Spleen (tissue), 11 donors: ENCODE results near the gene ROBO1. TPM values are rescaled to one million over a fixed set of nuclear protein-coding genes. Genes with fewer than 3 reads are reported as not detected.
"Not testable (repeated sequence)": the region's sequence is repeated elsewhere in the genome, so short reads cannot be mapped to it uniquely, and the experiment has no call there.

Experiments
- DNase-seq: peaks from one replicate; pipeline ENCODE4 v3.0.0-alpha.2; 2020
- H3K27ac ChIP-seq, 8 donors: fragments of 200-600 bp; sonication (generic) in 7 of 8; 1 replicate in 4 of 8; 2 replicates in 4 of 8; pipeline versions ENCODE4 v1.5.0 to v1.8.0; 2016 to 2021; ENCODE audit warnings: inconsistent platforms in 4 of 8, mild to moderate bottlenecking in 4 of 8, moderate library complexity in 1 of 8
- H3K27me3 ChIP-seq, 7 donors: fragments of 200-600 bp; sonication (generic) in 6 of 7; replicated peaks in 1 of 7; 1 replicate in 4 of 7; 2 replicates in 3 of 7; pipeline versions ENCODE4 v1.5.0 to v1.8.0; 2016 to 2021; ENCODE audit warnings: inconsistent platforms in 3 of 7, mild to moderate bottlenecking in 1 of 7
- H3K36me3 ChIP-seq, 6 donors: fragments of 200-600 bp; sonication (generic) in 5 of 6; 1 replicate in 4 of 6; 2 replicates in 2 of 6; pipeline versions ENCODE4 v1.5.0 to v1.8.0; 2016 to 2021; ENCODE audit warnings: inconsistent platforms in 2 of 6
- H3K4me1 ChIP-seq, 6 donors: fragments of 200-600 bp; sonication (generic) in 5 of 6; 1 replicate in 3 of 6; 2 replicates in 3 of 6; pipeline versions ENCODE4 v1.5.0 to v1.8.0; 2016 to 2021; ENCODE audit warnings: inconsistent platforms in 3 of 6
- H3K4me3 ChIP-seq, 8 donors: fragments of 200-600 bp; sonication (generic) in 7 of 8; 1 replicate in 4 of 8; 2 replicates in 4 of 8; pipeline versions ENCODE4 v1.5.0 to v1.8.0; 2016 to 2021; ENCODE audit warnings: inconsistent platforms in 4 of 8, mild to moderate bottlenecking in 4 of 8, moderate library complexity in 2 of 8
- H3K9me3 ChIP-seq, 8 donors: fragments of 200-600 bp; sonication (generic) in 7 of 8; 1 replicate in 4 of 8; 2 replicates in 4 of 8; pipeline versions ENCODE4 v1.5.0 to v1.8.0; 2016 to 2021; ENCODE audit warnings: inconsistent platforms in 4 of 8
- CTCF ChIP-seq, 11 experiments: fragments of 200-600 bp in 7 of 11; fragments of 450-650 bp in 4 of 11; sonication (generic) in 4 of 11; IDR thresholded peaks in 8 of 11; conservative IDR thresholded peaks in 3 of 11; 1 replicate in 7 of 11; 2 replicates in 4 of 11; pipeline versions ENCODE4 v1.4.0 to v1.8.0; 2016 to 2021; ENCODE audit warnings: antibody characterized with exemption in 11 of 11, inconsistent platforms in 4 of 11, mild to moderate bottlenecking in 1 of 11
- POLR2A ChIP-seq, 3 donors: fragments of 450-650 bp; IDR thresholded peaks; one replicate each; pipeline ENCODE4 v1.5.1; 2017; ENCODE audit warnings: antibody characterized with exemption in 3 of 3, mild to moderate bottlenecking in 1 of 3
- POLR2AphosphoS5 ChIP-seq, 3 donors: sonication (generic); formaldehyde crosslinking; IDR thresholded peaks; one replicate each; pipeline ENCODE4 v1.5.1; 2017; ENCODE audit warnings: antibody characterized with exemption in 3 of 3
- WGBS, 5 donors: extraction: QIAGEN DNeasy Blood & Tissue Kit in 3 of 5; methylation state at CpG; one replicate each; pipeline versions ENCODE4 v1.1.5 to v1.1.7; 2013 to 2018; 5-methylcytosine and 5-hydroxymethylcytosine counted together
- intact Hi-C: fragments of 100-400 bp; cut with DNase I; formaldehyde crosslinking; loops from one replicate; pipeline ENCODE4 v1.15.0; 2023; ENCODE audit warnings: low total_unique reads
- polyA plus RNA-seq, 3 donors: library from polyadenylated mRNA; stranded (reverse); fragments of 200-250 nt; gene quantifications; one replicate each; pipeline ENCODE4 v1.2.1, GENCODE V29; 2013
- total RNA-seq, 7 donors: library from RNA; depleted of rRNA in 3 of 7; stranded (reverse); fragments of >200 nt in 3 of 7; fragmentation: NEBNext Ultra II Directional in 4 of 7; extraction: Animal tissue kit (Norgen Biotek cat#: 25700) in 4 of 7; gene quantifications; one replicate each; pipeline versions ENCODE4 v1.1.0 to v1.2.1, GENCODE V29; 2016 to 2021
- donor health status: healthy with polysubstance abuse.
- donor health status: DM: no; HTN: no; CAD: no; lungs with moderate emphysema.
- donor health status: DM: no; HTN: no; CAD: no.
- donor health status: Bipolar disorder and iron deficiency.
- donor health status: healthy.
- donor health status: DM: no; HTN: no; CAD: no.
- donor health status: DM: yes; HTN: yes; CAD: no.

Gene ROBO1
- total and polyA plus RNA-seq, 10 donors, result 3.4 to 37.3 (median 26.0) TPM

DNA sequence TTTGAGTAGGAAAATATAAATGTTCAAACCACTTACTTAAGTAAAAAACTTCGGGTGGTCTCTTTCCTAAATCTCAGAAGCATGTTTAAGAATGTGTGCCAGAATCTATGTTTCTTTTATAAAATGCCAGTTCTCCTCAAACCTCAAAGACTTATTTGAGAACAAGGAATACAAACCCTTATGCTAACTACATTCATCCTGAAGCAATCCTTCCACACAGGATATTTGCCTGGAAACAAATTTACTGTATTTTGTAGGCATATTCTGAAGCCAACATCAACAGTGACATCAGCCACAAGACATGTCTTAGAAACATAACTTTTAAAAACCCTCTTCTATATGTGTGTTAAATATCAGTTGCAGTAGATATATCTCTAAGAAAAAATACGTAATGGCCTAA is 1077.0 kb downstream of the ROBO1 start:
- no peak for TF ChIP-seq POLR2AphosphoS5 (IDR thresholded peaks at IDR 0.05)
- TF ChIP-seq CTCF (IDR thresholded peaks at IDR 0.05 in 8 of 11, conservative IDR thresholded peaks at IDR 0.05 in 3 of 11), result no peak
- TF ChIP-seq POLR2A (IDR thresholded peaks at IDR 0.05), result no peak
- Histone ChIP-seq H3K36me3 (no peaks in the 10 kb centered on the region), H3K27ac (no peak overlapping the region), H3K4me3 (no peak overlapping the region), H3K4me1 (no peaks in the 10 kb centered on the region), H3K9me3 (no peaks in the 10 kb centered on the region), H3K27me3 (no peaks in the 10 kb centered on the region)
- 30 to 38% (median 34%) methylated on average over 2 of the region's 2 CpGs for WGBS, 5 donors
- no peak for DNase-seq
- intact Hi-C loops, result no loop called here

DNA sequence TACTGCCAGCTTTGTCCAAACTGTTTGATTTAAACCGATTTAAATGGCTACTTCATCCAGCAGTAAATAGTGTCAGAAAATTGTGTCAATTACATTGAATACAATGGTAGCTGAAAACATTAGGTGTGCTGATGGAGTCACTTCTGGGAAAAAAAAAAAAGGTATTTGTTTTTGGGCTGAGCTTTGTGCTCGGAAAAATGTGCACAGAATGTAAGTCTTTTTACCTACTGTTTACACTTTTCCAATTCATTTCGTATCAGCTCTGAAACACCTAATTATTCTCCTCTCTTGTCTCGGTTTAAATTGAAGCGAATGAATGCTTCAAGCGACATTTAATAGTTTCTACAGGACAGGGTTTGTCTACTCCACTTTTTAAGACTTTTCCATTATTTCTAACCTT is 1078.4 kb downstream of the ROBO1 start:
- DNase-seq, result no peak
- peaks cover 0 to 2% (median 0%) of the 10 kb centered on the region in 8 donors for H3K9me3 ChIP-seq
- WGBS, 5 donors, result 73 to 93% (median 87%) methylated on average over 6 of the region's 6 CpGs
- no peaks in the 10 kb centered on the region for H3K4me1 ChIP-seq
- H3K27me3 ChIP-seq, result no peaks in the 10 kb centered on the region
- no peaks in the 10 kb centered on the region for H3K36me3 ChIP-seq
- no peak overlapping the region for H3K27ac ChIP-seq
- intact Hi-C loops, result no loop called here
- H3K4me3 ChIP-seq, result no peak overlapping the region
- no peak for TF ChIP-seq POLR2A (IDR thresholded peaks at IDR 0.05)

DNA sequence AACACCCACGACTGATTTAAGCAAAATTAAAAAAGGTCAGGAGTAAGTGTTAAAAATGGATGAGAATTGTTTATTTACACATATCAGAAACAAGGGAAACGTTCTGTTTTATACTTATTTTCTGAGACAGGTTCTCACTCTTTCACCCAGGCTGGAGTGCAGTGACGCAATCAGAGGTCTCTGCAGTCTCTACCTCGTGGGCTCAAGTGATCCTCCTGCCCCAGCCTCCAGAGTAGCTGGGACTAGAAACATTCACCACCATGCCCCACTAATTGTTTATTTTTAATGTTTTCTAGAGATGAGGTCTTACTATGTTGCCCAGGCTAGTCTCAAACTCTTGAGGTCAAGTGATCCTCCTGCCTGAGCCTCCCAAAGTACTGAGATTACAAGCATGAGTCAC is 1080.3 kb downstream of the ROBO1 start:
- WGBS, 5 donors, result 76 to 88% (median 78%) methylated on average over 4 of the region's 4 CpGs

GRCh38 chr3:78683284-78683683 is 1084.5 kb downstream of the ROBO1 start:
- H3K27me3 ChIP-seq, result no peaks in the 10 kb centered on the region
- 85 to 99% (median 94%) methylated on average over 2 of the region's 2 CpGs for WGBS, 5 donors
- DNase-seq, result no peak
- H3K9me3 ChIP-seq, result peaks cover 0 to 6% (median 2%) of the 10 kb centered on the region in 8 donors
- no peak overlapping the region for H3K4me3 ChIP-seq
- H3K4me1 ChIP-seq, result no peaks in the 10 kb centered on the region
- H3K36me3 ChIP-seq, result no peaks in the 10 kb centered on the region
- no peak overlapping the region for H3K27ac ChIP-seq
- no peak for TF ChIP-seq POLR2A (IDR thresholded peaks at IDR 0.05)
- TF ChIP-seq POLR2AphosphoS5 (IDR thresholded peaks at IDR 0.05), result no peak
- TF ChIP-seq CTCF (IDR thresholded peaks at IDR 0.05 in 8 of 11, conservative IDR thresholded peaks at IDR 0.05 in 3 of 11), result no peak
- intact Hi-C loops, result no loop called here

More for the DNA sequence above, 1080.3 kb downstream of the ROBO1 start:
- Histone ChIP-seq H3K36me3 (no peaks in the 10 kb centered on the region), H3K4me3 (no peak overlapping the region), H3K27ac (no peak overlapping the region), H3K9me3 (peaks cover 0 to 6% (median 0%) of the 10 kb centered on the region in 8 donors), H3K27me3 (no peaks in the 10 kb centered on the region), H3K4me1 (no peaks in the 10 kb centered on the region)
- TF ChIP-seq POLR2A (IDR thresholded peaks at IDR 0.05) (no peak), POLR2AphosphoS5 (IDR thresholded peaks at IDR 0.05) (no peak), CTCF (IDR thresholded peaks at IDR 0.05 in 8 of 11, conservative IDR thresholded peaks at IDR 0.05 in 3 of 11) (no peak)
- intact Hi-C loops, result no loop called here
- no peak for DNase-seq

DNA sequence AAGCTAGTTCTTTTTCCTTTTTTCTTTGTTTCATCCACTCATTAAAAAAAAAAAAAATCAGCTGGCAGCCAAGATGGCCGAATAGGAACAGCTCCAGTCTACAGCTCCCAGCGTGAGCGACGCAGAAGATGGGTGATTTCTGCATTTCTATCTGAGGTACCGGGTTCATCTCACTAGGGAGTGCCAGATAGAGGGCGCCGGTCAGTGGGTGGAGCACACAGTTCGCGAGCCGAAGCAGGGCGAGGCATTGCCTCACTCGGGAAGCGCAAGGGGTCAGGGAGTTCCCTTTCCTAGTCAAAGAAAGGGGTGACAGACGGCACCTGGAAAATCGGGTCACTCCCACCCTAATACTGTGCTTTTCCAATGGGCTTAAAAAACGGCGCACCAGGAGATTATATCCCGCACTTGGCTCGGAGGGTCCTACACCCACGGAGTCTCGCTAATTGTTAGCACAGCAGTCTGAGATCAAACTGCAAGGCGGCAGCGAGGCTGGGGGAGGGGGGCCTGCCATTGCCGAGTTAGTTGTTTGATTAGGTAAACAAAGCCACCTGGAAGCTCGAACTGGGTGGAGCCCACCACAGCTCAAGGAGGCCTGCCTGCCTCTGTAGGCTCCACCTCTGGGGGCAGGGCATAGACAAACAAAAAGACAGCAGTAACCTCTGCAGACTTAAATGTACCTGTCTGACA is 1092.5 kb downstream of the ROBO1 start:
- H3K4me1 ChIP-seq, H3K9me3 ChIP-seq, intact Hi-C loops, H3K4me3 ChIP-seq, H3K27me3 ChIP-seq, H3K36me3 ChIP-seq, H3K27ac ChIP-seq, DNase-seq: not testable (repeated sequence)
- 89 to 97% (median 94%) methylated on average over 22 to 25 of the region's 25 CpGs for WGBS, 5 donors
